ENCODE measurements around the gene MLLT10. TPM values are rescaled to one million over a fixed set of nuclear protein-coding genes. Genes with fewer than 3 reads are reported as not detected.

Gene MLLT10
- total and polyA plus RNA-seq, 10 of the 15 experiments (the other 5 are each of a cell fraction or from before 2014, with no cell fraction given): 8.7 to 61.1 (median 28.5) TPM

DNA sequence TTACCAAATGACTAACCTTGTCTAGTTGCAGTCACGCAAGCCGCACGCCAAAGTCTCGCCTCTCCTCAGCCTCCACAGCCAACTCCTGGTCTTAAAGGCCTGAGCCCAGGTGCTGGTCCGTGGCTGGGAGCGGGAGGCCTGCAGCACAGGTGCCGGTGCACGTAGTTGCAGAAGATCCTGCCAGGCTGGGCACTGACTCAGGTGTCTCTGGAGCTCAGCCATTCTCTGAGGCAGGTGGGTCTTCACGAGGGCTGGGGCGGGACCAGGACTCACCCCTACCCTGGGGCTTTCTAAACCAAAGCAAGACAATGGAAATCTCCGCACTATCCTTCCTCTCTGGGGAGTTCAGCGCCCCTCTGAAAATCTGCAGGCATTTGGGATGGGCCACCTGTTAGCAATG is 216.4 kb downstream of the MLLT10 start:
- TF ChIP-seq CREB1 (IDR thresholded peaks at IDR 0.05; ENCODE audit: low read depth) (no peak), ETV6 (conservative IDR thresholded peaks at IDR 0.05 in 1 of 2, IDR thresholded peaks at IDR 0.05 in 1 of 2; ENCODE audit: borderline replicate concordance in 1 of 2, low read depth in 1 of 2) (no peak), MEF2B (IDR thresholded peaks at IDR 0.05; ENCODE audit: partially characterized antibody, poor library complexity, severe bottlenecking) (no peak), SMAD1 (IDR thresholded peaks at IDR 0.05; ENCODE audit: low read depth, partially characterized antibody) (no peak), HDAC6 (IDR thresholded peaks at IDR 0.05; ENCODE audit: unreplicated experiment) (no peak), IKZF1 (conservative IDR thresholded peaks at IDR 0.05) (no peak)
- TF ChIP-seq, protein P1, sequence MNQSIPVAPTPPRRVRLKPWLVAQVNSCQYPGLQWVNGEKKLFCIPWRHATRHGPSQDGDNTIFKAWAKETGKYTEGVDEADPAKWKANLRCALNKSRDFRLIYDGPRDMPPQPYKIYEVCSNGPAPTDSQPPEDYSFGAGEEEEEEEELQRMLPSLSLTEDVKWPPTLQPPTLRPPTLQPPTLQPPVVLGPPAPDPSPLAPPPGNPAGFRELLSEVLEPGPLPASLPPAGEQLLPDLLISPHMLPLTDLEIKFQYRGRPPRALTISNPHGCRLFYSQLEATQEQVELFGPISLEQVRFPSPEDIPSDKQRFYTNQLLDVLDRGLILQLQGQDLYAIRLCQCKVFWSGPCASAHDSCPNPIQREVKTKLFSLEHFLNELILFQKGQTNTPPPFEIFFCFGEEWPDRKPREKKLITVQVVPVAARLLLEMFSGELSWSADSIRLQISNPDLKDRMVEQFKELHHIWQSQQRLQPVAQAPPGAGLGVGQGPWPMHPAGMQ (IDR thresholded peaks at IDR 0.05; ENCODE audit: borderline replicate concordance): no peak
- TF ChIP-seq, protein P2, sequence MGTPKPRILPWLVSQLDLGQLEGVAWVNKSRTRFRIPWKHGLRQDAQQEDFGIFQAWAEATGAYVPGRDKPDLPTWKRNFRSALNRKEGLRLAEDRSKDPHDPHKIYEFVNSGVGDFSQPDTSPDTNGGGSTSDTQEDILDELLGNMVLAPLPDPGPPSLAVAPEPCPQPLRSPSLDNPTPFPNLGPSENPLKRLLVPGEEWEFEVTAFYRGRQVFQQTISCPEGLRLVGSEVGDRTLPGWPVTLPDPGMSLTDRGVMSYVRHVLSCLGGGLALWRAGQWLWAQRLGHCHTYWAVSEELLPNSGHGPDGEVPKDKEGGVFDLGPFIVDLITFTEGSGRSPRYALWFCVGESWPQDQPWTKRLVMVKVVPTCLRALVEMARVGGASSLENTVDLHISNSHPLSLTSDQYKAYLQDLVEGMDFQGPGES (IDR thresholded peaks at IDR 0.05): no peak
- TF ChIP-seq, protein P3, sequence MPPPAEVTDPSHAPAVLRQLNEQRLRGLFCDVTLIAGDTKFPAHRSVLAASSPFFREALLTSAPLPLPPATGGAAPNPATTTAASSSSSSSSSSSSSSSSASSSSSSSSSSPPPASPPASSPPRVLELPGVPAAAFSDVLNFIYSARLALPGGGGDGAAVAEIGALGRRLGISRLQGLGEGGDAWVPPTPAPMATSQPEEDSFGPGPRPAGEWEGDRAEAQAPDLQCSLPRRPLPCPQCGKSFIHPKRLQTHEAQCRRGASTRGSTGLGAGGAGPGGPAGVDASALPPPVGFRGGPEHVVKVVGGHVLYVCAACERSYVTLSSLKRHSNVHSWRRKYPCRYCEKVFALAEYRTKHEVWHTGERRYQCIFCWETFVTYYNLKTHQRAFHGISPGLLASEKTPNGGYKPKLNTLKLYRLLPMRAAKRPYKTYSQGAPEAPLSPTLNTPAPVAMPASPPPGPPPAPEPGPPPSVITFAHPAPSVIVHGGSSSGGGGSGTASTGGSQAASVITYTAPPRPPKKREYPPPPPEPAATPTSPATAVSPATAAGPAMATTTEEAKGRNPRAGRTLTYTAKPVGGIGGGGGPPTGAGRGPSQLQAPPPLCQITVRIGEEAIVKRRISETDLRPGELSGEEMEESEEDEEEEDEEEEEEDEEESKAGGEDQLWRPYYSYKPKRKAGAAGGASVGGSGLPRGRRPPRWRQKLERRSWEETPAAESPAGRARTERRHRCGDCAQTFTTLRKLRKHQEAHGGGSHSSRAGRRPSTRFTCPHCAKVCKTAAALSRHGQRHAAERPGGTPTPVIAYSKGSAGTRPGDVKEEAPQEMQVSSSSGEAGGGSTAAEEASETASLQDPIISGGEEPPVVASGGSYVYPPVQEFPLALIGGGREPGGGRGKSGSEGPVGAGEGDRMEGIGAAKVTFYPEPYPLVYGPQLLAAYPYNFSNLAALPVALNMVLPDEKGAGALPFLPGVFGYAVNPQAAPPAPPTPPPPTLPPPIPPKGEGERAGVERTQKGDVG (CRISPR knock-in tag; IDR thresholded peaks at IDR 0.05): no peak
- TF ChIP-seq, protein P4, sequence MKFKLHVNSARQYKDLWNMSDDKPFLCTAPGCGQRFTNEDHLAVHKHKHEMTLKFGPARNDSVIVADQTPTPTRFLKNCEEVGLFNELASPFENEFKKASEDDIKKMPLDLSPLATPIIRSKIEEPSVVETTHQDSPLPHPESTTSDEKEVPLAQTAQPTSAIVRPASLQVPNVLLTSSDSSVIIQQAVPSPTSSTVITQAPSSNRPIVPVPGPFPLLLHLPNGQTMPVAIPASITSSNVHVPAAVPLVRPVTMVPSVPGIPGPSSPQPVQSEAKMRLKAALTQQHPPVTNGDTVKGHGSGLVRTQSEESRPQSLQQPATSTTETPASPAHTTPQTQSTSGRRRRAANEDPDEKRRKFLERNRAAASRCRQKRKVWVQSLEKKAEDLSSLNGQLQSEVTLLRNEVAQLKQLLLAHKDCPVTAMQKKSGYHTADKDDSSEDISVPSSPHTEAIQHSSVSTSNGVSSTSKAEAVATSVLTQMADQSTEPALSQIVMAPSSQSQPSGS (IDR thresholded peaks at IDR 0.05; ENCODE audit: low read length): no peak
- TF ChIP-seq, protein P5, sequence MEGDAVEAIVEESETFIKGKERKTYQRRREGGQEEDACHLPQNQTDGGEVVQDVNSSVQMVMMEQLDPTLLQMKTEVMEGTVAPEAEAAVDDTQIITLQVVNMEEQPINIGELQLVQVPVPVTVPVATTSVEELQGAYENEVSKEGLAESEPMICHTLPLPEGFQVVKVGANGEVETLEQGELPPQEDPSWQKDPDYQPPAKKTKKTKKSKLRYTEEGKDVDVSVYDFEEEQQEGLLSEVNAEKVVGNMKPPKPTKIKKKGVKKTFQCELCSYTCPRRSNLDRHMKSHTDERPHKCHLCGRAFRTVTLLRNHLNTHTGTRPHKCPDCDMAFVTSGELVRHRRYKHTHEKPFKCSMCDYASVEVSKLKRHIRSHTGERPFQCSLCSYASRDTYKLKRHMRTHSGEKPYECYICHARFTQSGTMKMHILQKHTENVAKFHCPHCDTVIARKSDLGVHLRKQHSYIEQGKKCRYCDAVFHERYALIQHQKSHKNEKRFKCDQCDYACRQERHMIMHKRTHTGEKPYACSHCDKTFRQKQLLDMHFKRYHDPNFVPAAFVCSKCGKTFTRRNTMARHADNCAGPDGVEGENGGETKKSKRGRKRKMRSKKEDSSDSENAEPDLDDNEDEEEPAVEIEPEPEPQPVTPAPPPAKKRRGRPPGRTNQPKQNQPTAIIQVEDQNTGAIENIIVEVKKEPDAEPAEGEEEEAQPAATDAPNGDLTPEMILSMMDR (IDR thresholded peaks at IDR 0.05 in 2 of 3, conservative IDR thresholded peaks at IDR 0.05 in 1 of 3; ENCODE audit: control insufficient read depth in 2 of 3, extremely low read depth in 1 of 3, insufficient read depth in 1 of 3, low read depth in 3 of 3, low read length in 3 of 3): no peak
- Histone ChIP-seq H3K79me2 (ENCODE audit: control insufficient read depth, insufficient read depth, low read length) (no peaks in the 10 kb centered on the region), H3K4me2 (ENCODE audit: control insufficient read depth, insufficient read depth) (no peak overlapping the region), H3K9ac (ENCODE audit: control insufficient read depth, insufficient read depth, low read length) (no peak overlapping the region), H3K4me1 (ENCODE audit: control insufficient read depth, insufficient read depth, low read length) (no peaks in the 10 kb centered on the region), H3K9me3 (replicated peaks; ENCODE audit: control insufficient read depth, insufficient read depth, low read length) (no peaks in the 10 kb centered on the region), H3K27me3 (replicated peaks in 1 of 2; ENCODE audit: control insufficient read depth in 2 of 2, insufficient read depth in 2 of 2, low read length in 1 of 2) (no peaks in the 10 kb centered on the region), H2AFZ (ENCODE audit: control insufficient read depth, low read depth, low read length) (no peak overlapping the region), H3K36me3 (ENCODE audit: control insufficient read depth in 2 of 2, insufficient read depth in 2 of 2, low read length in 1 of 2) (peaks cover 0 to 4% of the 10 kb centered on the region in 2 experiments; a peak in 1 of 4 replicates), H4K20me1 (ENCODE audit: control insufficient read depth, insufficient read depth) (no peaks in the 10 kb centered on the region), H3K4me3 (no peak overlapping the region), H3K27ac (ENCODE audit: control insufficient read depth, insufficient read depth) (no peak overlapping the region)
- FAIRE-seq (no peak), DNase-seq (ENCODE audit: low read depth, low spot score) (no peak), ATAC-seq (no peak)
- in situ Hi-C loops (cut with MboI): no loop called here
- RAD21 ChIA-PET (ENCODE audit: unreplicated experiment): interaction anchor here (1.1 kb wide), 1 partner anchor 203 kb away, joined by 8 read pairs; no protein-coding TSS in a partner anchor
- SMC1A ChIA-PET (ENCODE audit: uncharacterized antibody, unreplicated experiment): no interaction called here
- POLR2A ChIA-PET: no interaction called here
- intact Hi-C loops (cut with micrococcal nuclease; ENCODE audit: unreplicated experiment): no loop called here
- WGBS (ENCODE audit: insufficient coverage, insufficient replicate concordance, low lambda C conversion rate, missing lambda C conversion rate): 94% methylated on average over 12 of the region's 12 CpGs
- no TSS peak for BruUV-seq (replicated peaks)
- CTCF ChIA-PET: no interaction called here

Measured in GM12878 (cell line).